Measurements from ENCODE around the gene WDR12. TPM values are rescaled to one million over a fixed set of nuclear protein-coding genes. Genes with fewer than 3 reads are reported as not detected.

Gene WDR12
- total RNA-seq, 1 donor from 2014 or later, result 2.1 TPM

GRCh38 chr2:202831242-202832220 is 79.9 kb downstream of the WDR12 start:
- Histone ChIP-seq H3K4me3 (no peak overlapping the region), H3K27ac (no peak overlapping the region), H3K9me3 (no peaks in the 10 kb centered on the region), H3K36me3 (no peaks in the 10 kb centered on the region), H3K4me1 (peaks cover 0 to 3% of the 10 kb centered on the region in 2 donors), H3K27me3 (no peaks in the 10 kb centered on the region)
- no peak for DNase-seq (ENCODE audit: low spot score in 2 of 2)
- intact Hi-C loops (cut with DNase I), result no loop called here
- TF ChIP-seq, protein P1, sequence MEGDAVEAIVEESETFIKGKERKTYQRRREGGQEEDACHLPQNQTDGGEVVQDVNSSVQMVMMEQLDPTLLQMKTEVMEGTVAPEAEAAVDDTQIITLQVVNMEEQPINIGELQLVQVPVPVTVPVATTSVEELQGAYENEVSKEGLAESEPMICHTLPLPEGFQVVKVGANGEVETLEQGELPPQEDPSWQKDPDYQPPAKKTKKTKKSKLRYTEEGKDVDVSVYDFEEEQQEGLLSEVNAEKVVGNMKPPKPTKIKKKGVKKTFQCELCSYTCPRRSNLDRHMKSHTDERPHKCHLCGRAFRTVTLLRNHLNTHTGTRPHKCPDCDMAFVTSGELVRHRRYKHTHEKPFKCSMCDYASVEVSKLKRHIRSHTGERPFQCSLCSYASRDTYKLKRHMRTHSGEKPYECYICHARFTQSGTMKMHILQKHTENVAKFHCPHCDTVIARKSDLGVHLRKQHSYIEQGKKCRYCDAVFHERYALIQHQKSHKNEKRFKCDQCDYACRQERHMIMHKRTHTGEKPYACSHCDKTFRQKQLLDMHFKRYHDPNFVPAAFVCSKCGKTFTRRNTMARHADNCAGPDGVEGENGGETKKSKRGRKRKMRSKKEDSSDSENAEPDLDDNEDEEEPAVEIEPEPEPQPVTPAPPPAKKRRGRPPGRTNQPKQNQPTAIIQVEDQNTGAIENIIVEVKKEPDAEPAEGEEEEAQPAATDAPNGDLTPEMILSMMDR (IDR thresholded peaks at IDR 0.05), result peak; percentile 39 to 63 (median 40)

DNA sequence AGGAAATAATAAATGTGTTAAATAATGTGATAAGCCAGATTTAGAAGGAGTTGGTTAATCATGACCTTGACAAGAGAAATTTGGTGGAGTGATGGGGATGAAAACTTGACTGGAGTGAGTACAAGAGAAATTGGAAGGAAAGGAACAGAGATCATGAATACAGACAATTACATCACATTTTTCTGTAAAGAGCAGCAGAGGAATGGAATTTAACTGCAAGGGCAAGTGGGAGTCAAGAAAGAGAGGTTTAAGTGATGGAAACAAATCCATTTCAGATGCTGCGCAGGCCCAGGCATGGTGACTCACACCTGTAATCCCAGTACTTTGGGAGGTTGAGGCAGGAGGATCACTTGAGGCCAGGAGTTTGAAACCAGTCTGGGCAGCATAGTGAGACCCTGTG is 86.6 kb downstream of the WDR12 start:
- no peaks in the 10 kb centered on the region for H3K9me3 ChIP-seq
- H3K36me3 ChIP-seq, result no peaks in the 10 kb centered on the region
- no peak overlapping the region for H3K4me3 ChIP-seq
- TF ChIP-seq, protein P1 (IDR thresholded peaks at IDR 0.05), result no peak
- intact Hi-C loops (cut with DNase I), result no loop called here
- DNase-seq (ENCODE audit: low spot score in 2 of 2), result no peak
- no peaks in the 10 kb centered on the region for H3K4me1 ChIP-seq
- no peak overlapping the region for H3K27ac ChIP-seq
- H3K27me3 ChIP-seq, result no peaks in the 10 kb centered on the region

Other genes starting within 250 kb of the WDR12 start
- gene ICA1L, start 39.9 kb downstream of the WDR12 start, total RNA-seq, result 0.43 TPM
- 26.2 TPM for gene CARF, start 602 bp upstream of the WDR12 start, total RNA-seq
- 33.0 TPM for gene NBEAL1, start 103.2 kb upstream of the WDR12 start, total RNA-seq

All from ascending aorta (tissue), 2 donors.